OCI-LY1 (cell line): ENCODE results near the gene SERTAD2.

Experiments used
- H2AFZ ChIP-seq: fragments of 200-600 bp; sonication (generic), shearing (Covaris generic); 2 replicates; pipeline ENCODE4 v1.6.0; 2014; ENCODE audit warnings: antibody characterized with exemption, mild to moderate bottlenecking, low read length
- H3F3A ChIP-seq: fragments of 200-600 bp; sonication (generic), shearing (Covaris generic); 2 replicates; pipeline ENCODE4 v1.6.0; 2014; ENCODE audit warnings: mild to moderate bottlenecking, antibody characterized with exemption, low read length, moderate library complexity; ENCODE audit not compliant: insufficient read depth
- H3K27ac ChIP-seq: fragments of 200-600 bp; sonication (generic); 2 replicates; pipeline ENCODE4 v1.5.1; 2014; ENCODE audit warnings: low read length, mixed run types, mild to moderate bottlenecking, low read depth; ENCODE audit not compliant: poor library complexity, severe bottlenecking
- H3K27me3 ChIP-seq: fragments of 200-600 bp; sonication (generic); 2 replicates; pipeline ENCODE4 v1.6.0; 2014; ENCODE audit warnings: antibody characterized with exemption, mild to moderate bottlenecking, low read length, moderate library complexity; ENCODE audit not compliant: insufficient read depth
- H3K36me3 ChIP-seq: fragments of 200-600 bp; sonication (generic); 2 replicates; pipeline ENCODE4 v1.6.1; 2014; ENCODE audit warnings: mild to moderate bottlenecking, antibody characterized with exemption, low read length, moderate library complexity, mixed read lengths; ENCODE audit not compliant: insufficient read depth
- H3K4me1 ChIP-seq: fragments of 200-600 bp; sonication (generic); 2 replicates; pipeline ENCODE4 v1.5.1; 2014; ENCODE audit warnings: mild to moderate bottlenecking, low read length, moderate library complexity; ENCODE audit not compliant: insufficient read depth, severe bottlenecking
- H3K4me2 ChIP-seq: fragments of 200-600 bp; sonication (generic), shearing (Covaris generic); 2 replicates; pipeline ENCODE4 v1.6.1; 2014; ENCODE audit warnings: low read length
- H3K4me3 ChIP-seq: fragments of 200-600 bp; sonication (generic); 2 replicates; pipeline ENCODE4 v1.5.1; 2014; ENCODE audit warnings: low read length, low read depth, mild to moderate bottlenecking, mixed read lengths; ENCODE audit not compliant: poor library complexity, severe bottlenecking
- H3K79me2 ChIP-seq: fragments of 200-600 bp; shearing (Covaris generic); 2 replicates; pipeline ENCODE4 v1.6.1; 2016; ENCODE audit warnings: mixed run types, low read length, mixed read lengths; ENCODE audit not compliant: insufficient read depth
- H3K9ac ChIP-seq: fragments of 200-600 bp; sonication (generic), shearing (Covaris generic); 2 replicates; pipeline ENCODE4 v1.6.1; 2014; ENCODE audit warnings: mild to moderate bottlenecking, low read length, mixed read lengths
- H3K9me2 ChIP-seq: fragments of 200-600 bp; sonication (generic), shearing (Covaris generic); 2 replicates; pipeline ENCODE4 v1.6.1; 2014; ENCODE audit warnings: low read depth, mild to moderate bottlenecking, low read length, mixed read lengths
- H3K9me3 ChIP-seq: fragments of 200-600 bp; shearing (Covaris generic); 2 replicates; pipeline ENCODE4 v1.6.1; 2014; ENCODE audit warnings: low read length, mixed read lengths
- H4K20me1 ChIP-seq: fragments of 200-600 bp; sonication (generic), shearing (Covaris generic); 2 replicates; pipeline ENCODE4 v1.6.0; 2016; ENCODE audit warnings: mild to moderate bottlenecking, low read length; ENCODE audit not compliant: insufficient read depth
- CTCF ChIP-seq: fragments of 200-600 bp; sonication (generic), shearing (Covaris generic); IDR thresholded peaks from 2 replicates; pipeline ENCODE4 v1.5.1; 2017; ENCODE audit warnings: mild to moderate bottlenecking, antibody characterized with exemption, low read length, moderate library complexity, mixed read lengths
- EZH2 ChIP-seq: fragments of 200-600 bp; sonication (generic), shearing (Covaris generic); IDR thresholded peaks from 2 replicates; pipeline ENCODE4 v1.8.0; 2017; ENCODE audit warnings: borderline replicate concordance, mixed run types, mild to moderate bottlenecking, antibody characterized with exemption, low read length, moderate library complexity, mixed read lengths

Gene SERTAD2

GRCh38 chr2:64653109-64654062 lies at the start of gene SERTAD2:
SERTAD2 (minus strand) TSS chr2:64653913; CDS start chr2:64636871, 17,042 bp downstream.
- peak within 1 kb of the TSS; percentile 94 for H3K4me2 ChIP-seq
- no peaks in the 10 kb centered on the region for H3K36me3 ChIP-seq
- no peaks in the 10 kb centered on the region for H3K9me3 ChIP-seq
- no peaks in the 10 kb centered on the region for H3K27me3 ChIP-seq
- no peak within 1 kb of the TSS for H2AFZ ChIP-seq
- no peaks in the 10 kb centered on the region for H3K9me2 ChIP-seq
- peak within 1 kb of the TSS; percentile 93 for H3K4me3 ChIP-seq
- peaks cover 4% of the 10 kb centered on the region; the same call in 1 of the 2 replicates for H4K20me1 ChIP-seq
- peaks cover 15% of the 10 kb centered on the region for H3F3A ChIP-seq
- TF ChIP-seq CTCF (peak; percentile 33; the same call in 1 of the 2 replicates), EZH2 (no peak)
- H3K4me1 ChIP-seq = peaks cover 77% of the 10 kb centered on the region
- peak within 1 kb of the TSS; percentile 96 for H3K9ac ChIP-seq
- peak within 1 kb of the TSS; percentile 99 for H3K27ac ChIP-seq
- H3K79me2 ChIP-seq = peaks cover 48% of the 10 kb centered on the region

GRCh38 chr2:64700133-64700809 lies 46.6 kb upstream of the SERTAD2 start:
- H3K9me2 ChIP-seq = no peaks in the 10 kb centered on the region
- peaks cover 4% of the 10 kb centered on the region; the same call in 1 of the 2 replicates for H3K36me3 ChIP-seq
- H3K27ac ChIP-seq = no peak overlapping the region
- H3K4me3 ChIP-seq = no peak overlapping the region
- H3K4me1 ChIP-seq = peaks cover 65% of the 10 kb centered on the region
- H3K27me3 ChIP-seq = no peaks in the 10 kb centered on the region
- H3K9me3 ChIP-seq = no peaks in the 10 kb centered on the region
- no peak overlapping the region for H2AFZ ChIP-seq
- no peak overlapping the region for H3K9ac ChIP-seq
- no peaks in the 10 kb centered on the region for H4K20me1 ChIP-seq
- no peak overlapping the region for H3K4me2 ChIP-seq
- TF ChIP-seq EZH2 = no peak
- TF ChIP-seq CTCF = no peak
- H3F3A ChIP-seq = no peaks in the 10 kb centered on the region
- peaks cover 8% of the 10 kb centered on the region; the same call in 1 of the 2 replicates for H3K79me2 ChIP-seq

GRCh38 chr2:64699712-64700111 lies 46.0 kb upstream of the SERTAD2 start:
- Histone ChIP-seq H3K27ac (no peak overlapping the region), H3K9me3 (no peaks in the 10 kb centered on the region), H3K27me3 (no peaks in the 10 kb centered on the region), H3K4me1 (peaks cover 60% of the 10 kb centered on the region), H3K79me2 (peaks cover 8% of the 10 kb centered on the region; the same call in 1 of the 2 replicates), H3K4me3 (no peak overlapping the region), H3K4me2 (no peak overlapping the region), H3F3A (no peaks in the 10 kb centered on the region), H3K9ac (no peak overlapping the region), H2AFZ (no peak overlapping the region), H4K20me1 (no peaks in the 10 kb centered on the region), H3K9me2 (no peaks in the 10 kb centered on the region), H3K36me3 (peaks cover 5% of the 10 kb centered on the region; the same call in 1 of the 2 replicates)
- TF ChIP-seq CTCF = peak; percentile 18; the same call in 1 of the 2 replicates
- no peak for TF ChIP-seq EZH2
